SK-N-SH treated with all-trans-retinoic acid at 6 μM for 48 hours (cell line): ENCODE measurements around the gene TSHZ2.

ENCODE experiments used
- ATAC-seq: fragments of 200-7000 bp; cut with Tn5 transposase; 3 replicates; pipeline ENCODE4 v1.9.1; 2020; ENCODE audit warnings: mild to moderate bottlenecking, moderate library complexity
- ARNTL ChIP-seq: fragments of 450-650 bp; formaldehyde crosslinking; IDR thresholded peaks from 2 replicates; pipeline ENCODE4 v1.5.0; 2020; ENCODE audit warnings: low read depth, mild to moderate bottlenecking, moderate library complexity, borderline replicate concordance
- BACH2 ChIP-seq: fragments of 250-450 bp; sonication (Bioruptor Pico); IDR thresholded peaks from 2 replicates; pipeline ENCODE4 v1.9.0; 2021; ENCODE audit warnings: mild to moderate bottlenecking, borderline replicate concordance
- ESRRG ChIP-seq: fragments of 250-450 bp; sonication (Bioruptor Pico); IDR thresholded peaks from 2 replicates; pipeline ENCODE4 v1.6.1; 2021; ENCODE audit warnings: mild to moderate bottlenecking
- ISL1 ChIP-seq: fragments of 250-450 bp; sonication (Bioruptor Pico); IDR thresholded peaks from 2 replicates; pipeline ENCODE4 v2.1.2; 2022; ENCODE audit warnings: mild to moderate bottlenecking, moderate library complexity
- OSR1 ChIP-seq: fragments of 250-450 bp; sonication (Bioruptor Pico); IDR thresholded peaks from 2 replicates; pipeline ENCODE4 v1.8.0; 2022; ENCODE audit warnings: moderate library complexity, mild to moderate bottlenecking, inconsistent platforms
- PPARA ChIP-seq: fragments of 250-450 bp; sonication (Bioruptor Pico); IDR thresholded peaks from 2 replicates; pipeline ENCODE4 v1.5.0; 2020; ENCODE audit warnings: mild to moderate bottlenecking, borderline replicate concordance
- RARB ChIP-seq: fragments of 250-450 bp; sonication (Bioruptor Pico); IDR thresholded peaks from 2 replicates; pipeline ENCODE4 v1.8.0; 2021; ENCODE audit warnings: mild to moderate bottlenecking, moderate library complexity
- TCF4 ChIP-seq: fragments of 250-450 bp; sonication (Bioruptor Pico); IDR thresholded peaks from 2 replicates; pipeline ENCODE4 v1.8.0; 2021; ENCODE audit warnings: mild to moderate bottlenecking, moderate library complexity, borderline replicate concordance
- TSHZ2 ChIP-seq: fragments of 250-450 bp; sonication (Bioruptor Pico); IDR thresholded peaks from 2 replicates; pipeline ENCODE4 v1.5.0; 2020; ENCODE audit warnings: mild to moderate bottlenecking, moderate library complexity
- ZC3H10 ChIP-seq: fragments of 250-450 bp; sonication (Bioruptor Pico); IDR thresholded peaks from 2 replicates; pipeline ENCODE4 v1.5.1; 2021; ENCODE audit warnings: mild to moderate bottlenecking, moderate library complexity
- ZFP30 ChIP-seq: fragments of 450-650 bp; formaldehyde crosslinking; IDR thresholded peaks from 2 replicates; pipeline ENCODE4 v1.5.0; 2022; ENCODE audit warnings: mild to moderate bottlenecking, moderate library complexity
- ZNF565 ChIP-seq: fragments of 450-650 bp; formaldehyde crosslinking; conservative IDR thresholded peaks from 2 replicates; pipeline ENCODE4 v1.5.0; 2020; ENCODE audit warnings: low read depth, mild to moderate bottlenecking, moderate library complexity
- ZNF70 ChIP-seq: fragments of 450-650 bp; formaldehyde crosslinking; IDR thresholded peaks from 2 replicates; pipeline ENCODE4 v1.5.0; 2020; ENCODE audit warnings: mild to moderate bottlenecking, moderate library complexity
- ZNF8 ChIP-seq: fragments of 450-650 bp; formaldehyde crosslinking; IDR thresholded peaks from 2 replicates; pipeline ENCODE4 v1.5.0; 2020; ENCODE audit warnings: mild to moderate bottlenecking, moderate library complexity
- TF ChIP-seq, protein P1 (sequence below): fragments of 250-450 bp; sonication (Bioruptor Pico); IDR thresholded peaks from 2 replicates; pipeline ENCODE4 v1.5.1; 2021; ENCODE audit warnings: mild to moderate bottlenecking, moderate library complexity
- TF ChIP-seq, protein P2 (sequence below): fragments of 250-450 bp; sonication (Bioruptor Pico); IDR thresholded peaks from 2 replicates; pipeline ENCODE4 v1.5.1; 2020; ENCODE audit warnings: low read depth, mild to moderate bottlenecking, moderate library complexity
- TF ChIP-seq, protein P3 (sequence below): fragments of 250-450 bp; sonication (Bioruptor Pico); IDR thresholded peaks from 2 replicates; pipeline ENCODE4 v1.8.0; 2020; ENCODE audit warnings: mild to moderate bottlenecking, moderate library complexity, borderline replicate concordance
- TF ChIP-seq, protein P4 (sequence below): fragments of 250-450 bp; sonication (Bioruptor Pico); IDR thresholded peaks from 2 replicates; pipeline ENCODE4 v1.8.0; 2021; ENCODE audit warnings: low read depth, mild to moderate bottlenecking, moderate library complexity, borderline replicate concordance

The TSHZ2 gene

DNA sequence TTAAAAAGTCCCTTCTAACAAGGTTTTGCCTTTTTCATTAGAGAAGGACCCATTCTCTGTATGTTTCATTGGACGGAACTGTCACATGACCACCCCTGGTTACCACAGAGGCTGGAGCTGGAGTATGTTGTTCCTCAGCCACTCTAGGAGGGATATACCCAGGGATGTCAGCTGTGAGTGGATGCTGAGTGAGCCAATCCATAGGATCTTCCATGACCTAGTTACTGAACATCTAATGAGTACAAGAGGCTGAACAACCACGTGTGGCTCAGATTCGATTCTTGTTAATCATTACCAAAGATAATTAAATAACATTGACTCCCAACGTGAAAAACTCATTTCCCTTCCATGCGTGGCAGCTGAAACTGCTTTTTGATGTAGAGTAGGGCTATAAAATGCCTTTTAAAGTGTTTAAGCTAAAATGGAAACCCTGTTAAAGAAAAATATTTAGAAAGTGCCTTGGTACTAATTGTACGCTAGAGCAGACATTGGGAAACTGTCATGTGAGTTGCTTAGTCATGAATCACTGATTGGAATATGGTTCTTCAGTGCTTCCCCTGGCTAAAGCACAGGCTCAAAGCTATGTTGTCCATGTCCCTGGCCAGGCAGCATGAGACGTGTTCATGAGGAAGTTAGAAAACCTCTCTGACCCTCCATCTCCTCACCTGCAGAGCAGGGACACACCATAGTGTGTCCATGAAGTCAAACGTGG, 365.4 kb downstream of the TSHZ2 start:
- no peak for ATAC-seq

DNA sequence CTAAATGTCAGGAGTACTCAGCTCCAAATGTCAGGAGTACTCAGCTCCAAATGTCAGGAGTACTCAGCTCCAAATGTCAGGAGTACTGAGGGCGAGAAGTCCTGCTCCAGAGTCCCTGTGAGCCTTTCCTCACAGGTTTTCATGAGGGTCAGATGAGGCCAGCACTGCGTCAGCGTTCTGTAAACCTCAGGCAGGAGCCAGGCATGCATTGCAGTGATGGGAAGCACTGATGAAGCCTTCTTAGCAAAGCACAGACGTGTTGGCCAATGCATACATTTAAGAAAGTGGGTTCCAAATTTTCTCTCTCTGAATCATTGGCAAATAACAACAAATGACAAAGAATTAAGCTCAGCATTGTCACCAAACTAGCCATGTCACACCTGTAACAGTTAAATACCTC, 366.6 kb downstream of the TSHZ2 start:
- TF ChIP-seq TSHZ2 (CRISPR knock-in tag): no peak
- no peak for TF ChIP-seq ZNF565
- no peak for TF ChIP-seq ESRRG (CRISPR knock-in tag)
- no peak for TF ChIP-seq ARNTL
- TF ChIP-seq RARB: no peak
- no peak for TF ChIP-seq OSR1
- no peak for ATAC-seq

More for the DNA sequence above, 365.4 kb downstream of the TSHZ2 start:
- TF ChIP-seq, protein P1, sequence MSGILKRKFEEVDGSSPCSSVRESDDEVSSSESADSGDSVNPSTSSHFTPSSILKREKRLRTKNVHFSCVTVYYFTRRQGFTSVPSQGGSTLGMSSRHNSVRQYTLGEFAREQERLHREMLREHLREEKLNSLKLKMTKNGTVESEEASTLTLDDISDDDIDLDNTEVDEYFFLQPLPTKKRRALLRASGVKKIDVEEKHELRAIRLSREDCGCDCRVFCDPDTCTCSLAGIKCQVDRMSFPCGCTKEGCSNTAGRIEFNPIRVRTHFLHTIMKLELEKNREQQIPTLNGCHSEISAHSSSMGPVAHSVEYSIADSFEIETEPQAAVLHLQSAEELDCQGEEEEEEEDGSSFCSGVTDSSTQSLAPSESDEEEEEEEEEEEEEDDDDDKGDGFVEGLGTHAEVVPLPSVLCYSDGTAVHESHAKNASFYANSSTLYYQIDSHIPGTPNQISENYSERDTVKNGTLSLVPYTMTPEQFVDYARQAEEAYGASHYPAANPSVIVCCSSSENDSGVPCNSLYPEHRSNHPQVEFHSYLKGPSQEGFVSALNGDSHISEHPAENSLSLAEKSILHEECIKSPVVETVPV (CRISPR knock-in tag): no peak
- TF ChIP-seq ESRRG (CRISPR knock-in tag) (no peak), ZNF8 (CRISPR knock-in tag) (no peak), PPARA (no peak), ISL1 (CRISPR knock-in tag) (no peak), ZNF70 (CRISPR knock-in tag) (no peak), TSHZ2 (CRISPR knock-in tag) (no peak), ZNF565 (no peak), ZC3H10 (CRISPR knock-in tag) (no peak)
- TF ChIP-seq, protein P2, sequence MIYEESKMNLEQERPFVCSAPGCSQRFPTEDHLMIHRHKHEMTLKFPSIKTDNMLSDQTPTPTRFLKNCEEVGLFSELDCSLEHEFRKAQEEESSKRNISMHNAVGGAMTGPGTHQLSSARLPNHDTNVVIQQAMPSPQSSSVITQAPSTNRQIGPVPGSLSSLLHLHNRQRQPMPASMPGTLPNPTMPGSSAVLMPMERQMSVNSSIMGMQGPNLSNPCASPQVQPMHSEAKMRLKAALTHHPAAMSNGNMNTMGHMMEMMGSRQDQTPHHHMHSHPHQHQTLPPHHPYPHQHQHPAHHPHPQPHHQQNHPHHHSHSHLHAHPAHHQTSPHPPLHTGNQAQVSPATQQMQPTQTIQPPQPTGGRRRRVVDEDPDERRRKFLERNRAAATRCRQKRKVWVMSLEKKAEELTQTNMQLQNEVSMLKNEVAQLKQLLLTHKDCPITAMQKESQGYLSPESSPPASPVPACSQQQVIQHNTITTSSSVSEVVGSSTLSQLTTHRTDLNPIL (CRISPR knock-in tag): no peak
- TF ChIP-seq, all 23 proteins: peak for 0

DNA sequence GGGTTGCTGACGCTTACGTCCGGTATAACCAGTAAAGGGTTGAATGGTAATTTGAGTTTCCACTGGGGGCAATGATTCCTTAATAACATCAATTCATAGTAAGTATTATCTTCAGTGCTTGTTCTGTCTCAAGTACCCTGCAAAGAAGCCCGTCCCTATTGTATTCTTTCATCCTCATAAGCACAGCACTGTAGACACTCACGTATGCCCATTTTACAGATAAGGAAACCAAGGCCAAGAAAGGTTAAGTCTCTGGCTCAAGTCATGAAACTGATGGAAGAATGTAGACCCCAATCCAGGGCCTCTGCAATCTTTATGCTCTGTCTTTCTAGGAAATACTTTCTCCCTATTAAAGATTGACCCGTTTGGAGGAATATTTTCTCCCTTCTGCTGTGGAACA, 370.3 kb downstream of the TSHZ2 start:
- ATAC-seq: no peak
- TF ChIP-seq ARNTL: no peak
- TF ChIP-seq, protein P1 (CRISPR knock-in tag): no peak
- TF ChIP-seq TCF4 (CRISPR knock-in tag): no peak
- TF ChIP-seq, protein P3, sequence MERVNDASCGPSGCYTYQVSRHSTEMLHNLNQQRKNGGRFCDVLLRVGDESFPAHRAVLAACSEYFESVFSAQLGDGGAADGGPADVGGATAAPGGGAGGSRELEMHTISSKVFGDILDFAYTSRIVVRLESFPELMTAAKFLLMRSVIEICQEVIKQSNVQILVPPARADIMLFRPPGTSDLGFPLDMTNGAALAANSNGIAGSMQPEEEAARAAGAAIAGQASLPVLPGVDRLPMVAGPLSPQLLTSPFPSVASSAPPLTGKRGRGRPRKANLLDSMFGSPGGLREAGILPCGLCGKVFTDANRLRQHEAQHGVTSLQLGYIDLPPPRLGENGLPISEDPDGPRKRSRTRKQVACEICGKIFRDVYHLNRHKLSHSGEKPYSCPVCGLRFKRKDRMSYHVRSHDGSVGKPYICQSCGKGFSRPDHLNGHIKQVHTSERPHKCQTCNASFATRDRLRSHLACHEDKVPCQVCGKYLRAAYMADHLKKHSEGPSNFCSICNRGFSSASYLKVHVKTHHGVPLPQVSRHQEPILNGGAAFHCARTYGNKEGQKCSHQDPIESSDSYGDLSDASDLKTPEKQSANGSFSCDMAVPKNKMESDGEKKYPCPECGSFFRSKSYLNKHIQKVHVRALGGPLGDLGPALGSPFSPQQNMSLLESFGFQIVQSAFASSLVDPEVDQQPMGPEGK (CRISPR knock-in tag): no peak
- TF ChIP-seq, protein P4, sequence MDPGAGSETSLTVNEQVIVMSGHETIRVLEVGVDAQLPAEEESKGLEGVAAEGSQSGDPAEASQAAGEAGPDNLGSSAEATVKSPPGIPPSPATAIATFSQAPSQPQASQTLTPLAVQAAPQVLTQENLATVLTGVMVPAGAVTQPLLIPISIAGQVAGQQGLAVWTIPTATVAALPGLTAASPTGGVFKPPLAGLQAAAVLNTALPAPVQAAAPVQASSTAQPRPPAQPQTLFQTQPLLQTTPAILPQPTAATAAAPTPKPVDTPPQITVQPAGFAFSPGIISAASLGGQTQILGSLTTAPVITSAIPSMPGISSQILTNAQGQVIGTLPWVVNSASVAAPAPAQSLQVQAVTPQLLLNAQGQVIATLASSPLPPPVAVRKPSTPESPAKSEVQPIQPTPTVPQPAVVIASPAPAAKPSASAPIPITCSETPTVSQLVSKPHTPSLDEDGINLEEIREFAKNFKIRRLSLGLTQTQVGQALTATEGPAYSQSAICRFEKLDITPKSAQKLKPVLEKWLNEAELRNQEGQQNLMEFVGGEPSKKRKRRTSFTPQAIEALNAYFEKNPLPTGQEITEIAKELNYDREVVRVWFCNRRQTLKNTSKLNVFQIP (CRISPR knock-in tag): no peak
- no peak for TF ChIP-seq BACH2 (CRISPR knock-in tag)
- TF ChIP-seq ZFP30 (CRISPR knock-in tag): no peak
- TF ChIP-seq ZNF70 (CRISPR knock-in tag): no peak
